Endometrial microvascular endothelial cells (primary cell): ENCODE data around the gene NDUFS2. TPM values are rescaled to one million over a fixed set of nuclear protein-coding genes. Genes with fewer than 3 reads are reported as not detected.

ENCODE experiments used
- in situ Hi-C: cut with HindIII; loops from 2 replicates; pipeline ENCODE4 v1.10.0; 2017; ENCODE audit warnings: low sequenced_read_pairs, low pct_unique_long_range_greater_than_20kb; ENCODE audit errors: inconsistent ontology term
- total RNA-seq: library from RNA; depleted of rRNA; stranded (reverse); fragments of >200 nt; gene quantifications from one replicate; pipeline ENCODE4 v1.2.3, GENCODE V29; 2015; ENCODE audit errors: inconsistent ontology term

NDUFS2 gene
- total RNA-seq, 1 donor from 2014 or later: 161 TPM

GRCh38 chr1:161171191-161171590, 31.0 kb upstream of the NDUFS2 start:
- in situ Hi-C loops: no loop called here

GRCh38 chr1:161171696-161172095, 30.5 kb upstream of the NDUFS2 start:
- in situ Hi-C loops: no loop called here

- in situ Hi-C loops: no loop called here
These were observed 29.8 kb upstream of the NDUFS2 start for GRCh38 chr1:161172349-161172748.

GRCh38 chr1:161172776-161173376, 29.3 kb upstream of the NDUFS2 start:
- in situ Hi-C loops: no loop called here

- in situ Hi-C loops: no loop called here
These were observed 28.5 kb upstream of the NDUFS2 start for GRCh38 chr1:161173711-161174110.

- in situ Hi-C loops: no loop called here
These were observed 27.3 kb upstream of the NDUFS2 start for GRCh38 chr1:161174911-161175310.

GRCh38 chr1:161175771-161176453, 26.3 kb upstream of the NDUFS2 start:
- in situ Hi-C loops: no loop called here

GRCh38 chr1:161176468-161177111, 25.6 kb upstream of the NDUFS2 start:
- in situ Hi-C loops: no loop called here

GRCh38 chr1:161177112-161177935, 24.8 kb upstream of the NDUFS2 start, which contains the start of gene B4GALT3:
Gene B4GALT3, minus strand, starts transcription at chr1:161177507. Its CDS starts 1,447 bp downstream, at chr1:161176060.
- in situ Hi-C loops: no loop called here

- in situ Hi-C loops: no loop called here
These were observed 24.3 kb upstream of the NDUFS2 start for GRCh38 chr1:161177936-161178244.

GRCh38 chr1:161179698-161180097, 22.5 kb upstream of the NDUFS2 start:
- in situ Hi-C loops: no loop called here

- in situ Hi-C loops: no loop called here
These were observed 21.5 kb upstream of the NDUFS2 start for GRCh38 chr1:161180639-161181038.

- in situ Hi-C loops: no loop called here
These were observed 20.0 kb upstream of the NDUFS2 start for GRCh38 chr1:161182214-161182613.

GRCh38 chr1:161185282-161185682, 16.9 kb upstream of the NDUFS2 start:
- in situ Hi-C loops: no loop called here

GRCh38 chr1:161185732-161186311, 16.3 kb upstream of the NDUFS2 start:
- in situ Hi-C loops: no loop called here

GRCh38 chr1:161187311-161187710, 14.9 kb upstream of the NDUFS2 start:
- in situ Hi-C loops: no loop called here

- in situ Hi-C loops: no loop called here
These were observed 13.8 kb upstream of the NDUFS2 start for GRCh38 chr1:161188381-161188780.

GRCh38 chr1:161189036-161189435, 13.1 kb upstream of the NDUFS2 start:
- in situ Hi-C loops: no loop called here

GRCh38 chr1:161190962-161191521, 11.1 kb upstream of the NDUFS2 start:
- in situ Hi-C loops: no loop called here
